K562 (cell line): ENCODE measurements around the gene UGT1A5.

Experiments used
- ARID1B ChIP-seq: fragments of 450-650 bp; IDR thresholded peaks from 2 replicates; pipeline ENCODE4 v1.6.1; 2016; ENCODE audit warnings: antibody characterized with exemption, mild to moderate bottlenecking, inconsistent platforms
- EP300 ChIP-seq: IDR thresholded peaks from 2 replicates; pipeline ENCODE4 v1.6.1; 2012; ENCODE audit warnings: low read length, improper control_type of control experiment
- FOXP1 ChIP-seq: sonication (generic); formaldehyde crosslinking; IDR thresholded peaks from 2 replicates; pipeline ENCODE4 v1.8.0; 2022; ENCODE audit warnings: mild to moderate bottlenecking, missing genetic modification reagents
- TF ChIP-seq, protein P1 (sequence below): fragments of 450-650 bp; IDR thresholded peaks from 2 replicates; pipeline ENCODE4 v1.6.1; 2018; ENCODE audit not compliant: partially characterized antibody

DNA sequence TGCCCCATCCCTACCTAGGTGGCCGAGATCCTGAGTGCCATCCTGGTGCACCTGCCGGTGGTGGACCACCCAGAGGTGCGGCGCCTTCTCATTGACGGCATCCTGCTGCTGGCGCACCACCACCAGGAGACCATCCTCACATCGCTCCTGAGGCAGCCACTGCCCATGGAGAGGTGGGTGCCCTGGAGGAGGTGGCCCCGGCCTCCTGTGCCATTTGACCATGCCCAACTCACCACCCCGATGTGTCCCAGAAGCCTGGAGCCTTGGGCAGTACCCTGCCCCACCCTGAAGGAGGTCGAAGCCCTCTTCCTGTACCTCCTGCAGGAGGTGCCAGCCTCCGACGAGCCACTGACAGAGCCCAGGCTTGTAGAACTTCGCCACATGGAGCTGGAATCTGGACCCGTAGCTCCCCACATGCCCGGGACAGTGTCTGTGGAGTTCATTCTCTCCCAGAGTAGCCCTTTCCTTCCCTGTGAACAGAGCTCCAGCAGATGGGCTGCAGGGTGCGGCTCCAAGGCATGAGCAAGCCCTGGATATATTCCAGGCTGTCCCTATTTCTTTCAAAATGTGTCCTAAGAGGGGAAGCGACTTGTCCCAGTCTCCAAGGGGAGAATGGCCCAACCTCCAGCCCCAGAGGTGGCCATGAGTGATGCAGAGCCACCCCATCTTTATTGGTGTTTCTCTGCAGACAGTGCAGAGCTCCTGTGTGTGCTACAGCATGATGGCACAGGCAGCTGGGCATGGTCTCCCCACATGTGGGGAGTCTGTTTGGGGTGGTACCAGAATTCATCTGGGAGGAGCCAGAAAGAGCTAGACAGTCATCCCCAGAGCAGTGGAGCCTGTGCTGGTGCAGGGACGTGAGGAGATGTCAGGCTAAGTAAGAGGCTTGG lies 107.4 kb downstream of the UGT1A5 start:
- TF ChIP-seq FOXP1 (CRISPR knock-in tag) (no peak), ARID1B (no peak), EP300 (no peak)
- TF ChIP-seq, protein P1, sequence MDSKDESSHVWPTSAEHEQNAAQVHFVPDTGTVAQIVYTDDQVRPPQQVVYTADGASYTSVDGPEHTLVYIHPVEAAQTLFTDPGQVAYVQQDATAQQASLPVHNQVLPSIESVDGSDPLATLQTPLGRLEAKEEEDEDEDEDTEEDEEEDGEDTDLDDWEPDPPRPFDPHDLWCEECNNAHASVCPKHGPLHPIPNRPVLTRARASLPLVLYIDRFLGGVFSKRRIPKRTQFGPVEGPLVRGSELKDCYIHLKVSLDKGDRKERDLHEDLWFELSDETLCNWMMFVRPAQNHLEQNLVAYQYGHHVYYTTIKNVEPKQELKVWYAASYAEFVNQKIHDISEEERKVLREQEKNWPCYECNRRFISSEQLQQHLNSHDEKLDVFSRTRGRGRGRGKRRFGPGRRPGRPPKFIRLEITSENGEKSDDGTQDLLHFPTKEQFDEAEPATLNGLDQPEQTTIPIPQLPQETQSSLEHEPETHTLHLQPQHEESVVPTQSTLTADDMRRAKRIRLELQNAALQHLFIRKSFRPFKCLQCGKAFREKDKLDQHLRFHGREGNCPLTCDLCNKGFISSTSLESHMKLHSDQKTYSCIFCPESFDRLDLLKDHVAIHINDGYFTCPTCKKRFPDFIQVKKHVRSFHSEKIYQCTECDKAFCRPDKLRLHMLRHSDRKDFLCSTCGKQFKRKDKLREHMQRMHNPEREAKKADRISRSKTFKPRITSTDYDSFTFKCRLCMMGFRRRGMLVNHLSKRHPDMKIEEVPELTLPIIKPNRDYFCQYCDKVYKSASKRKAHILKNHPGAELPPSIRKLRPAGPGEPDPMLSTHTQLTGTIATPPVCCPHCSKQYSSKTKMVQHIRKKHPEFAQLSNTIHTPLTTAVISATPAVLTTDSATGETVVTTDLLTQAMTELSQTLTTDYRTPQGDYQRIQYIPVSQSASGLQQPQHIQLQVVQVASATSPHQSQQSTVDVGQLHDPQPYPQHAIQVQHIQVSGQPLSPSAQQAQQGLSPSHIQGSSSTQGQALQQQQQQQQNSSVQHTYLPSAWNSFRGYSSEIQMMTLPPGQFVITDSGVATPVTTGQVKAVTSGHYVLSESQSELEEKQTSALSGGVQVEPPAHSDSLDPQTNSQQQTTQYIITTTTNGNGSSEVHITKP: no peak
